ENCODE data around the gene GSK3B. TPM values are rescaled to one million over a fixed set of nuclear protein-coding genes. Genes with fewer than 3 reads are reported as not detected.

The GSK3B gene
- total and polyA plus RNA-seq, 2 donors from 2014 or later = 6.4 to 52.1 TPM

DNA sequence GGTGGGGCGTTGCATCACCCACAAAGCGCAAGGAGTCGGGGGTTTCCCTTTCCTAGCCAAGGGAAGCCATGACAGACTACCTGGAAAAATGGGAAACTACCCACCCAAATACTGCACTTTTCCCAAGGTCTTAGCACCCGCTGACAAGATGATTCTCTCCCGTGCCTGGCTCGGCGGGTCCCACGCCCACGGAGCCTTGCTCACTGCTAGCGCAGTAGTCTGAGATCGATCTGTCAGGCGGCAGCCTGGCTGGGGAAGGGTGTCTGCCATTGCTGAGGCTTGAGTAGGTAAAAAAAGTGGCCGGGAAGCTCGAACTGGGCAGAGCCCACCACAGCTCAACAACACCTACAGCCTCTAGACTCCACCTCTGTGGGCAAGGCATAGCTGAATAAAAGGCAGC is 112.9 kb downstream of the GSK3B start:
- Histone ChIP-seq H3K9me3 (ENCODE audit: control insufficient read depth in 2 of 3, insufficient read depth in 1 of 3, low read length in 3 of 3) (peaks cover 0 to under 1% (median 0%) of the 10 kb centered on the region in 3 donors), H3K4me3 (ENCODE audit: low read length in 3 of 3) (no peak overlapping the region), H3K27me3 (ENCODE audit: control insufficient read depth, insufficient read depth, low read length) (no peaks in the 10 kb centered on the region), H3K4me1 (ENCODE audit: control insufficient read depth in 2 of 3, insufficient read depth in 2 of 3, low read depth in 1 of 3, low read length in 3 of 3) (peaks cover 0 to 5% (median 0%) of the 10 kb centered on the region in 3 donors), H3K36me3 (ENCODE audit: control insufficient read depth in 2 of 3, insufficient read depth in 3 of 3, low read length in 3 of 3) (no peaks in the 10 kb centered on the region), H3K9ac (ENCODE audit: low read length in 3 of 3) (no peak overlapping the region), H3K27ac (ENCODE audit: low read depth in 2 of 2, low read length in 2 of 2) (no peak overlapping the region)
- no peak for DNase-seq
- intact Hi-C loops (cut with DNase I) = no loop called here
- no peak for FAIRE-seq
- TF ChIP-seq, protein P1, sequence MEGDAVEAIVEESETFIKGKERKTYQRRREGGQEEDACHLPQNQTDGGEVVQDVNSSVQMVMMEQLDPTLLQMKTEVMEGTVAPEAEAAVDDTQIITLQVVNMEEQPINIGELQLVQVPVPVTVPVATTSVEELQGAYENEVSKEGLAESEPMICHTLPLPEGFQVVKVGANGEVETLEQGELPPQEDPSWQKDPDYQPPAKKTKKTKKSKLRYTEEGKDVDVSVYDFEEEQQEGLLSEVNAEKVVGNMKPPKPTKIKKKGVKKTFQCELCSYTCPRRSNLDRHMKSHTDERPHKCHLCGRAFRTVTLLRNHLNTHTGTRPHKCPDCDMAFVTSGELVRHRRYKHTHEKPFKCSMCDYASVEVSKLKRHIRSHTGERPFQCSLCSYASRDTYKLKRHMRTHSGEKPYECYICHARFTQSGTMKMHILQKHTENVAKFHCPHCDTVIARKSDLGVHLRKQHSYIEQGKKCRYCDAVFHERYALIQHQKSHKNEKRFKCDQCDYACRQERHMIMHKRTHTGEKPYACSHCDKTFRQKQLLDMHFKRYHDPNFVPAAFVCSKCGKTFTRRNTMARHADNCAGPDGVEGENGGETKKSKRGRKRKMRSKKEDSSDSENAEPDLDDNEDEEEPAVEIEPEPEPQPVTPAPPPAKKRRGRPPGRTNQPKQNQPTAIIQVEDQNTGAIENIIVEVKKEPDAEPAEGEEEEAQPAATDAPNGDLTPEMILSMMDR (IDR thresholded peaks at IDR 0.05; ENCODE audit: borderline replicate concordance, extremely low read depth, insufficient read depth) = no peak

DNA sequence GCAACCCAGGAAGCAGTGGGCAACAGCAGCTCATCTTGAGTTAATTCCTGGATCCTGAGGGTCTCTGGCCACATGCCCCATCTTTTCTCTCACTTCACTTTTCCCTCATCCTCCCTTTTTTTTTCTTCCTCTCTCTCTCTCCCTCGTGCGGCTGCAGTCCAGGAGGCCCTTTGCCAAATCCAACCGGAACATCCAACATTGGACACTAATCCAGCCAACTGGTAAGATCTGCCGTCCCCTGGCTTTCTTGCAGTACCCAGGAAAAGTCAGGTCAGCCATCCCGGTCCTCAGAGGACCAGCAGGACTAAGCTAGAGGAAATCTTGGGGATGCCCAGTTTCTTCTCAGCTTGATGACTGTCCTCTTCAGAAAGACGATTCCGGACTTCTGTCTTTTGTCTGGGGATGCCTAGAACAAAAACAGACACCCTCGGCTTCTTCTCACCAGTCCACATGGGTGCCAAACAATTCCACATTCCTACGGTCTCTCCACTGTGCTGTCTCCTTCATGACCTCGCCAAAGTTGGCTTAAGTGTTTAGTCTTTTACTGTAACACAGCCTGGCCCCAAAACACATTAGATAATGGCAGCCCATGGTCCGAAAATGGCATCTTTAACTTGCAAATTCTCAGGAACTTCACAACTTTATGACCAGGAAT is 115.6 kb downstream of the GSK3B start:
- DNase-seq (no peak), FAIRE-seq (no peak)
- Histone ChIP-seq H3K27ac (ENCODE audit: low read depth in 2 of 2, low read length in 2 of 2) (no peak overlapping the region), H3K4me3 (ENCODE audit: low read length in 3 of 3) (no peak overlapping the region), H3K9me3 (ENCODE audit: control insufficient read depth in 2 of 3, insufficient read depth in 1 of 3, low read length in 3 of 3) (no peaks in the 10 kb centered on the region), H3K27me3 (ENCODE audit: control insufficient read depth, insufficient read depth, low read length) (no peaks in the 10 kb centered on the region), H3K36me3 (ENCODE audit: control insufficient read depth in 2 of 3, insufficient read depth in 3 of 3, low read length in 3 of 3) (no peaks in the 10 kb centered on the region), H3K4me1 (ENCODE audit: control insufficient read depth in 2 of 3, insufficient read depth in 2 of 3, low read depth in 1 of 3, low read length in 3 of 3) (peaks cover 0 to 5% (median 0%) of the 10 kb centered on the region in 3 donors), H3K9ac (ENCODE audit: low read length in 3 of 3) (no peak overlapping the region)
- TF ChIP-seq, protein P1 (IDR thresholded peaks at IDR 0.05; ENCODE audit: borderline replicate concordance, extremely low read depth, insufficient read depth) = no peak
- intact Hi-C loops (cut with DNase I) = no loop called here

DNA sequence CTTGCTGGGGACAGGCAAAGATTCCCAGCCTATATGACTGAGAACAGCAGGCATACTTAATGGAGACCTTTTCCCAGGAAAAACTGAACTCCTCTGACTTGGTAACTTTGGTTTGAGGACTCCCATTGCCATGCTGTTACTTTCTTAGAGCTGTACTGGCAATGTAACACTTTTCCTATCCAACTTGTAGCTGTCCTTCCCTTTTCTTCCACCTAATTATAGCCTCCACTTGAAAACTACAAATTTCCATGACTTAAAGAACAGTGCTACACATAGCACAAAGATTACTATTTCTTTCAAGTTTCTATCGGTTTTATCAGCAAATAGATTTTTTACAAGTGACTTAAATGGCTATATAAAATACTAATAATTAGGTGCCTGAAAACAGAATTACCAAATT is 116.9 kb downstream of the GSK3B start:
- TF ChIP-seq, protein P1 (IDR thresholded peaks at IDR 0.05; ENCODE audit: borderline replicate concordance, extremely low read depth, insufficient read depth) = no peak
- Histone ChIP-seq H3K27ac (ENCODE audit: low read depth in 2 of 2, low read length in 2 of 2) (no peak overlapping the region), H3K4me3 (ENCODE audit: low read length in 3 of 3) (no peak overlapping the region), H3K9ac (ENCODE audit: low read length in 3 of 3) (no peak overlapping the region), H3K4me1 (ENCODE audit: control insufficient read depth in 2 of 3, insufficient read depth in 2 of 3, low read depth in 1 of 3, low read length in 3 of 3) (peaks cover 0 to 5% (median 0%) of the 10 kb centered on the region in 3 donors), H3K27me3 (ENCODE audit: control insufficient read depth, insufficient read depth, low read length) (no peaks in the 10 kb centered on the region), H3K36me3 (ENCODE audit: control insufficient read depth in 2 of 3, insufficient read depth in 3 of 3, low read length in 3 of 3) (no peaks in the 10 kb centered on the region), H3K9me3 (ENCODE audit: control insufficient read depth in 2 of 3, insufficient read depth in 1 of 3, low read length in 3 of 3) (no peaks in the 10 kb centered on the region)
- DNase-seq (no peak), FAIRE-seq (no peak)
- intact Hi-C loops (cut with DNase I) = no loop called here

All from kidney (tissue), 14 donors.